H9 (cell line): ENCODE data around the gene CEP112. TPM values are rescaled to one million over a fixed set of nuclear protein-coding genes. Genes with fewer than 3 reads are reported as not detected.

Experiments used
- DNase-seq: peaks from one replicate; pipeline ENCODE4 v3.0.0-alpha.2; 2017
- H2AFZ ChIP-seq: one replicate; pipeline ENCODE4 v1.6.1; 2013; ENCODE audit warnings: mild to moderate bottlenecking, low read length, control low read depth, moderate library complexity
- H2AK5ac ChIP-seq: 2 replicates; pipeline ENCODE4 v1.6.1; 2013; ENCODE audit warnings: low read length, control low read depth, mixed read lengths; ENCODE audit not compliant: insufficient read length
- H2BK120ac ChIP-seq: one replicate; pipeline ENCODE4 v1.6.1; 2013; ENCODE audit warnings: low read depth, mild to moderate bottlenecking, low read length, control low read depth, inconsistent platforms; ENCODE audit not compliant: poor library complexity, severe bottlenecking
- H2BK12ac ChIP-seq: 2 replicates; pipeline ENCODE4 v1.6.1; 2013; ENCODE audit warnings: low read length, control low read depth, mixed read lengths, low read depth; ENCODE audit not compliant: insufficient read length
- H2BK15ac ChIP-seq: 2 replicates; pipeline ENCODE4 v1.6.1; 2013; ENCODE audit warnings: low read depth, low read length, control low read depth
- H2BK20ac ChIP-seq: one replicate; pipeline ENCODE4 v1.6.1; 2013; ENCODE audit warnings: low read depth, mild to moderate bottlenecking, low read length, control low read depth, inconsistent platforms; ENCODE audit not compliant: poor library complexity, severe bottlenecking
- H2BK5ac ChIP-seq: 2 replicates; pipeline ENCODE4 v1.6.1; 2013; ENCODE audit warnings: low read length, control low read depth, mixed read lengths; ENCODE audit not compliant: insufficient read length
- H3K14ac ChIP-seq: 2 replicates; pipeline ENCODE4 v1.6.1; 2013; ENCODE audit warnings: low read length, control low read depth; ENCODE audit not compliant: insufficient read depth
- H3K18ac ChIP-seq: 2 replicates; pipeline ENCODE4 v1.6.1; 2013; ENCODE audit warnings: low read depth, mild to moderate bottlenecking, mixed read lengths, low read length, control low read depth; ENCODE audit not compliant: insufficient read length
- H3K23ac ChIP-seq: 2 replicates; pipeline ENCODE4 v1.6.1; 2013; ENCODE audit warnings: low read length, control low read depth, mixed read lengths, low read depth; ENCODE audit not compliant: insufficient read length
- H3K23me2 ChIP-seq: 2 replicates; pipeline ENCODE4 v1.6.1; 2013; ENCODE audit warnings: low read depth, mild to moderate bottlenecking, mixed read lengths, low read length, control low read depth; ENCODE audit not compliant: insufficient read length, poor library complexity, severe bottlenecking
- H3K27ac ChIP-seq: 2 replicates; pipeline ENCODE4 v1.5.1; 2013; ENCODE audit warnings: low read length, control low read depth, mixed read lengths, low read depth; ENCODE audit not compliant: insufficient read length
- H3K27me3 ChIP-seq: 2 replicates; pipeline ENCODE4 v1.6.1; 2013; ENCODE audit warnings: low read length, control low read depth, inconsistent platforms; ENCODE audit not compliant: insufficient read depth
- H3K4ac ChIP-seq: 2 replicates; pipeline ENCODE4 v1.6.1; 2013; ENCODE audit warnings: low read depth, mild to moderate bottlenecking, control low read depth, inconsistent platforms, low read length, moderate library complexity
- H3K4me1 ChIP-seq: 2 replicates; pipeline ENCODE4 v1.6.1; 2013; ENCODE audit warnings: low read length, control low read depth, inconsistent platforms; ENCODE audit not compliant: insufficient read depth
- H3K4me2 ChIP-seq: 2 replicates; pipeline ENCODE4 v1.6.1; 2013; ENCODE audit warnings: low read length, control low read depth, mixed read lengths; ENCODE audit not compliant: insufficient read length, insufficient read depth
- H3K56ac ChIP-seq: 2 replicates; pipeline ENCODE4 v1.6.1; 2013; ENCODE audit warnings: low read depth, mild to moderate bottlenecking, mixed read lengths, low read length, control low read depth; ENCODE audit not compliant: insufficient read length
- H3K79me1 ChIP-seq: 2 replicates; pipeline ENCODE4 v1.6.1; 2013; ENCODE audit warnings: low read depth, mild to moderate bottlenecking, moderate library complexity, low read length, control low read depth, inconsistent platforms; ENCODE audit not compliant: insufficient read depth, poor library complexity, severe bottlenecking
- H3K79me2 ChIP-seq: 2 replicates; pipeline ENCODE4 v1.6.1; 2013; ENCODE audit warnings: low read length, control low read depth, inconsistent platforms; ENCODE audit not compliant: insufficient read depth
- H3K9ac ChIP-seq: 2 replicates; pipeline ENCODE4 v1.6.1; 2013; ENCODE audit warnings: low read length, control low read depth, mixed read lengths; ENCODE audit not compliant: insufficient read length; ENCODE audit errors: extremely low read depth
- H3K9me3 ChIP-seq: one replicate; pipeline ENCODE4 v1.6.1; 2013; ENCODE audit warnings: low read depth, low read length, inconsistent platforms; ENCODE audit not compliant: control insufficient read depth
- H3T11ph ChIP-seq: one replicate; pipeline ENCODE4 v1.6.1; 2013; ENCODE audit warnings: mild to moderate bottlenecking, low read length, control low read depth, inconsistent platforms
- H4K20me1 ChIP-seq: one replicate; pipeline ENCODE4 v1.6.1; 2013; ENCODE audit not compliant: control insufficient read depth, insufficient read length, insufficient read depth
- H4K5ac ChIP-seq: 2 replicates; pipeline ENCODE4 v1.6.1; 2013; ENCODE audit warnings: low read depth, mild to moderate bottlenecking, mixed read lengths, low read length, control low read depth; ENCODE audit not compliant: insufficient read length
- H4K8ac ChIP-seq: replicated peaks from 2 replicates; pipeline ENCODE4 v1.6.1; 2013; ENCODE audit warnings: low read length, control low read depth, mixed read lengths, low read depth; ENCODE audit not compliant: insufficient read length
- H4K91ac ChIP-seq: 2 replicates; pipeline ENCODE4 v1.6.1; 2013; ENCODE audit warnings: low read depth, mild to moderate bottlenecking, moderate library complexity, mixed read lengths, low read length, control low read depth; ENCODE audit not compliant: insufficient read length
- H3K27ac Mint-ChIP-seq, 3 experiments: 2 replicates in 2 of 3; 3 replicates in 1 of 3; pipeline ENCODE4 v1.8.0; 2020 to 2021; ENCODE audit warnings: mixed read lengths in 3 of 3, mild to moderate bottlenecking in 1 of 3, moderate library complexity in 1 of 3
- H3K27me3 Mint-ChIP-seq: 2 replicates; pipeline ENCODE4 v1.8.0; 2021; ENCODE audit warnings: low read depth, mild to moderate bottlenecking, moderate library complexity, mixed read lengths
- H3K36me3 Mint-ChIP-seq, 3 experiments: 2 replicates in 2 of 3; 3 replicates in 1 of 3; pipeline ENCODE4 v1.8.0; 2020 to 2021; ENCODE audit warnings: low read depth in 3 of 3, mixed read lengths in 3 of 3; ENCODE audit not compliant: insufficient read depth in 1 of 3
- H3K4me1 Mint-ChIP-seq, 2 experiments: 2 replicates each; pipeline ENCODE4 v1.8.0; 2020; ENCODE audit warnings: mixed read lengths in 2 of 2
- H3K4me3 Mint-ChIP-seq, 2 experiments: 2 replicates in 1 of 2; 3 replicates in 1 of 2; pipeline ENCODE4 v1.8.0; 2020 to 2021; ENCODE audit warnings: mild to moderate bottlenecking in 2 of 2, mixed read lengths in 2 of 2, moderate library complexity in 1 of 2
- H3K9me3 Mint-ChIP-seq, 2 experiments: 2 replicates in 1 of 2; 3 replicates in 1 of 2; pipeline ENCODE4 v1.8.0; 2020; ENCODE audit warnings: mild to moderate bottlenecking in 2 of 2, mixed read lengths in 2 of 2, moderate library complexity in 1 of 2
- WGBS: extraction: QIAGEN DNeasy Blood & Tissue Kit; methylation state at CpG from one replicate; pipeline ENCODE4 v1.1.7; 2013; ENCODE audit warnings: missing lambda C conversion rate, low lambda C conversion rate, mixed read lengths; ENCODE audit not compliant: insufficient read length; ENCODE audit errors: extremely low coverage; 5-methylcytosine and 5-hydroxymethylcytosine counted together
- total RNA-seq: library from RNA; stranded (reverse); gene quantifications from 2 replicates; pipeline ENCODE4 v1.2.1, GENCODE V29; 2021
- TF ChIP-seq, protein P1 (sequence below): fragments of 200-600 bp; sonication (generic); conservative IDR thresholded peaks from 3 replicates; pipeline ENCODE4 v1.8.0; 2021; ENCODE audit warnings: antibody characterized with exemption, mild to moderate bottlenecking

CEP112 gene
- total RNA-seq, 1 experiment from 2014 or later, result 5.4 TPM

DNA sequence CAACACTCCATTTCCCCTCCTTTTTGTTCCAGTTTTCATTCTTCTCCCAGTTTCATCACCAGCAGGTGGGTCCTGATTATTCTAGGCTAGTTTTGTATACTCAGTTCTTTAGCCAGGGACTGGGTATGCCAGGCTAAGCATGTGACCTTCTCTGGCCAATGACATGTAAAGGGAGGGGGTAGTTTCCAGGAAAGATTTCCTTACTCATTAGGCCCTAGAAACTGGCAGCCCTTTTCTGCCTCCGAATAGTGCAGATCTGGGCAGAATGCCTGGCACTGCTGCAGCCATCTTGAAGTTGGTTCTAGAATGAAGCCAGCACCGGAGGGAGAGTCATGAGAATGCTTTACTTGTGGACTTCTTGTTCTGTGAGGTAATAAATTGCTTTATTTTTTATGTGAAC, 503.6 kb downstream of the CEP112 start:
- H3K23ac ChIP-seq, result no peak overlapping the region
- no peak overlapping the region for H2BK5ac ChIP-seq
- no peak overlapping the region for H2BK12ac ChIP-seq
- H3K27ac Mint-ChIP-seq, result no peak overlapping the region
- no peak overlapping the region for H4K91ac ChIP-seq
- H3K9me3 ChIP-seq, result no peaks in the 10 kb centered on the region
- H3K27me3 Mint-ChIP-seq, result peaks cover under 1% of the 10 kb centered on the region
- H2BK20ac ChIP-seq, result no peak overlapping the region
- H3K23me2 ChIP-seq, result no peaks in the 10 kb centered on the region
- H3K9me3 Mint-ChIP-seq, result no peaks in the 10 kb centered on the region
- no peak overlapping the region for H2BK15ac ChIP-seq
- H3K4me1 Mint-ChIP-seq, result peaks cover 11 to 24% of the 10 kb centered on the region in 2 experiments
- no peak overlapping the region for H2BK120ac ChIP-seq
- no peak overlapping the region for H3K27ac ChIP-seq
- no peak overlapping the region for H3K14ac ChIP-seq
- H3K27me3 ChIP-seq, result no peaks in the 10 kb centered on the region
- no peak overlapping the region for H4K8ac ChIP-seq
- H3K4me3 Mint-ChIP-seq, result no peak overlapping the region
- DNase-seq, result no peak
- H3K4ac ChIP-seq, result no peak overlapping the region
- peaks cover 7% of the 10 kb centered on the region; the same call in 1 of the 2 replicates for H3K4me1 ChIP-seq
- TF ChIP-seq, protein P1, sequence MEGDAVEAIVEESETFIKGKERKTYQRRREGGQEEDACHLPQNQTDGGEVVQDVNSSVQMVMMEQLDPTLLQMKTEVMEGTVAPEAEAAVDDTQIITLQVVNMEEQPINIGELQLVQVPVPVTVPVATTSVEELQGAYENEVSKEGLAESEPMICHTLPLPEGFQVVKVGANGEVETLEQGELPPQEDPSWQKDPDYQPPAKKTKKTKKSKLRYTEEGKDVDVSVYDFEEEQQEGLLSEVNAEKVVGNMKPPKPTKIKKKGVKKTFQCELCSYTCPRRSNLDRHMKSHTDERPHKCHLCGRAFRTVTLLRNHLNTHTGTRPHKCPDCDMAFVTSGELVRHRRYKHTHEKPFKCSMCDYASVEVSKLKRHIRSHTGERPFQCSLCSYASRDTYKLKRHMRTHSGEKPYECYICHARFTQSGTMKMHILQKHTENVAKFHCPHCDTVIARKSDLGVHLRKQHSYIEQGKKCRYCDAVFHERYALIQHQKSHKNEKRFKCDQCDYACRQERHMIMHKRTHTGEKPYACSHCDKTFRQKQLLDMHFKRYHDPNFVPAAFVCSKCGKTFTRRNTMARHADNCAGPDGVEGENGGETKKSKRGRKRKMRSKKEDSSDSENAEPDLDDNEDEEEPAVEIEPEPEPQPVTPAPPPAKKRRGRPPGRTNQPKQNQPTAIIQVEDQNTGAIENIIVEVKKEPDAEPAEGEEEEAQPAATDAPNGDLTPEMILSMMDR, result no peak
- no CpG with 5 or more reads among the region's 2 CpGs for WGBS
- no peak overlapping the region for H4K5ac ChIP-seq
- no peak overlapping the region for H3K9ac ChIP-seq
- no peak overlapping the region for H3K56ac ChIP-seq
- no peak overlapping the region for H3T11ph ChIP-seq
- H3K18ac ChIP-seq, result no peak overlapping the region
- H3K36me3 Mint-ChIP-seq, result no peaks in the 10 kb centered on the region
- H2AFZ ChIP-seq, result no peak overlapping the region
- H3K79me1 ChIP-seq, result no peaks in the 10 kb centered on the region
- no peaks in the 10 kb centered on the region for H4K20me1 ChIP-seq
- H2AK5ac ChIP-seq, result no peak overlapping the region
- no peak overlapping the region for H3K4me2 ChIP-seq
- no peaks in the 10 kb centered on the region for H3K79me2 ChIP-seq
